Kidney (tissue), 14 donors: ENCODE measurements around the gene PCK2. TPM values are rescaled to one million over a fixed set of nuclear protein-coding genes. Genes with fewer than 3 reads are reported as not detected.

Source experiments
- DNase-seq, 5 donors: peaks; one replicate each; pipeline ENCODE4 v3.0.0-alpha.2; 2013 to 2020
- FAIRE-seq: peaks from 2 replicates; lab custom pipeline; 2012; peaks lifted over from hg19 to GRCh38; lab: Jason Lieb, UNC
- H3K27ac ChIP-seq, 2 donors: one replicate each; pipeline ENCODE4 v1.7.0; 2013; ENCODE audit warnings: low read depth in 2 of 2, low read length in 2 of 2, inconsistent platforms in 1 of 2
- H3K27me3 ChIP-seq: one replicate; pipeline ENCODE4 v1.7.1; 2013; ENCODE audit warnings: low read length, inconsistent platforms; ENCODE audit not compliant: control insufficient read depth, insufficient read depth
- H3K36me3 ChIP-seq, 3 donors: one replicate each; pipeline versions ENCODE4 v1.7.0 to v1.7.1; 2013; ENCODE audit warnings: low read length in 3 of 3, control low read depth in 1 of 3, inconsistent platforms in 1 of 3; ENCODE audit not compliant: insufficient read depth in 3 of 3, control insufficient read depth in 2 of 3
- H3K4me1 ChIP-seq, 3 donors: one replicate each; pipeline versions ENCODE4 v1.7.0 to v1.7.1; 2013; ENCODE audit warnings: low read length in 3 of 3, inconsistent platforms in 1 of 3, low read depth in 1 of 3; ENCODE audit not compliant: control insufficient read depth in 2 of 3, insufficient read depth in 2 of 3
- H3K4me3 ChIP-seq, 3 donors: one replicate each; pipeline versions ENCODE4 v1.7.0 to v1.8.1; 2013; ENCODE audit warnings: low read length in 3 of 3, control low read depth in 1 of 3, inconsistent platforms in 1 of 3
- H3K9ac ChIP-seq, 3 donors: one replicate each; pipeline versions ENCODE4 v1.7.0 to v1.7.1; 2013; ENCODE audit warnings: low read length in 3 of 3, control low read depth in 1 of 3, inconsistent platforms in 1 of 3
- H3K9me3 ChIP-seq, 3 donors: one replicate each; pipeline versions ENCODE4 v1.7.0 to v1.7.1; 2013; ENCODE audit warnings: low read length in 3 of 3, control low read depth in 1 of 3, inconsistent platforms in 1 of 3; ENCODE audit not compliant: control insufficient read depth in 2 of 3, insufficient read depth in 1 of 3
- intact Hi-C: fragments of 100-400 bp; cut with DNase I; formaldehyde crosslinking; loops from one replicate; pipeline ENCODE4 v1.11.1; 2022
- polyA plus RNA-seq: library from polyadenylated mRNA; stranded (reverse); fragments of 350-450 nt; fragmentation: Illumina TruSeq; extraction: RNeasy Lipid Tissue Mini Kit (QIAGEN cat#74804); gene quantifications from one replicate; pipeline ENCODE4 v1.2.3, GENCODE V29; 2014; ENCODE audit warnings: low read depth, low replicate concordance; ENCODE audit not compliant: insufficient read depth
- total RNA-seq: library from RNA; stranded (reverse); fragmentation: NEBNext Ultra II Directional; extraction: Animal tissue kit (Norgen Biotek cat#: 25700); gene quantifications from one replicate; pipeline ENCODE4 v1.2.1, GENCODE V29; 2021
- TF ChIP-seq, protein P1 (sequence below): IDR thresholded peaks from 3 replicates; pipeline ENCODE4 v1.5.1; 2012; ENCODE audit warnings: mild to moderate bottlenecking, moderate library complexity, borderline replicate concordance; ENCODE audit not compliant: insufficient read depth; ENCODE audit errors: extremely low read depth
- donor health status: control.
- donor health status: control.
- donor health status: control.
- donor health status: control.
- donor health status: control.
- donor health status: DM: yes; HTN: yes; CAD: no.
- donor health status: Normal renal cell carcinoma (clear cell type).

Gene PCK2
- total and polyA plus RNA-seq, 2 donors from 2014 or later = 36.1 to 140 TPM

DNA sequence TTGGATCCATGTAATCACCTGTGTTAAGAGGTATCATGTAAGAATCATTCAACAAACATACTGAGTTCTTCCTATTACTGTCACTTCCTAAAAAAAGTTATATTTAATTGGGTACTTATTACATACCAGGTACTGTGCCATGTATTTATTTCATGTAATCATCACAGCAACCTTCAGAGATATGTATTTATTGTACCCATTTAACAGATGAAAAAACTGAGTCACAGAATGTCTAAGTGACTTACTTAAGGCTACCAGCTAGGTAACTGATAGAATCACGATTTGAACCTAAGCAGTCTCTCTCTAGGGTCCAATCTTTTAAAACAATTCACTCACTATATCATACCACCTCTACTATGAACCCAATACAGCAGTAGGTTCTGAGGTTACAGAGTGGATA, 50.3 kb downstream of the PCK2 start:
- intact Hi-C loops = no loop called here
- peaks cover 2 to 35% (median 11%) of the 10 kb centered on the region in 3 donors for H3K4me1 ChIP-seq
- H3K9me3 ChIP-seq = no peaks in the 10 kb centered on the region
- no peak overlapping the region for H3K4me3 ChIP-seq
- DNase-seq (no peak), FAIRE-seq (no peak)
- H3K9ac ChIP-seq = peak overlapping the region in 1 of 3 donors; percentile 9
- H3K27ac ChIP-seq = no peak overlapping the region
- TF ChIP-seq, protein P1, sequence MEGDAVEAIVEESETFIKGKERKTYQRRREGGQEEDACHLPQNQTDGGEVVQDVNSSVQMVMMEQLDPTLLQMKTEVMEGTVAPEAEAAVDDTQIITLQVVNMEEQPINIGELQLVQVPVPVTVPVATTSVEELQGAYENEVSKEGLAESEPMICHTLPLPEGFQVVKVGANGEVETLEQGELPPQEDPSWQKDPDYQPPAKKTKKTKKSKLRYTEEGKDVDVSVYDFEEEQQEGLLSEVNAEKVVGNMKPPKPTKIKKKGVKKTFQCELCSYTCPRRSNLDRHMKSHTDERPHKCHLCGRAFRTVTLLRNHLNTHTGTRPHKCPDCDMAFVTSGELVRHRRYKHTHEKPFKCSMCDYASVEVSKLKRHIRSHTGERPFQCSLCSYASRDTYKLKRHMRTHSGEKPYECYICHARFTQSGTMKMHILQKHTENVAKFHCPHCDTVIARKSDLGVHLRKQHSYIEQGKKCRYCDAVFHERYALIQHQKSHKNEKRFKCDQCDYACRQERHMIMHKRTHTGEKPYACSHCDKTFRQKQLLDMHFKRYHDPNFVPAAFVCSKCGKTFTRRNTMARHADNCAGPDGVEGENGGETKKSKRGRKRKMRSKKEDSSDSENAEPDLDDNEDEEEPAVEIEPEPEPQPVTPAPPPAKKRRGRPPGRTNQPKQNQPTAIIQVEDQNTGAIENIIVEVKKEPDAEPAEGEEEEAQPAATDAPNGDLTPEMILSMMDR = no peak
- no peaks in the 10 kb centered on the region for H3K27me3 ChIP-seq
- peaks cover under 1 to 4% (median 3%) of the 10 kb centered on the region in 3 donors for H3K36me3 ChIP-seq

DNA sequence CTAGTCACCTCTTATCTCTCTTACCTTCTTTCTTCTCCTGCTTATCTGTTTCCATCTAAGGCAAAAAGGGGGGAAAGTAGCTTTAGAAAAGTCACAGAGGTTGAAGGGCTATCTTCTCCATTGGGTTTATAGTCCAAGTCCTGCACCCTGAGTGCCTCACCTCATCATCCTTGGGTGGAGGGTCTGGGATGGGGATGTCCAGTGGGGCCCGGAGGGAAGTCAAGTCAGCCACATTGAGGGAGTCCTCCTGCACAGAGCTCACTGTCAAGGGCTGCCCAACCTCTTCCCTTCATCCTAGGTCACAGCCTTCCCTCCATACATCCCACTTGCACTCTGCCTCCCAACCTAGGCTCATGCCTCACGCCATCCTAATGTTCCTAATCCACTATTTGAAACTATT, 51.1 kb downstream of the PCK2 start:
- Histone ChIP-seq H3K9me3 (no peaks in the 10 kb centered on the region), H3K27me3 (no peaks in the 10 kb centered on the region), H3K4me3 (peak overlapping the region in 1 of 3 donors; percentile 94), H3K36me3 (peaks cover 4 to 11% (median 10%) of the 10 kb centered on the region in 3 donors), H3K4me1 (peaks cover 2 to 32% (median 11%) of the 10 kb centered on the region in 3 donors), H3K27ac (no peak overlapping the region), H3K9ac (no peak overlapping the region)
- FAIRE-seq (no peak), DNase-seq (peak in 1 of 5 donors; percentile 18)
- intact Hi-C loops = no loop called here
- TF ChIP-seq, protein P1 = no peak

DNA sequence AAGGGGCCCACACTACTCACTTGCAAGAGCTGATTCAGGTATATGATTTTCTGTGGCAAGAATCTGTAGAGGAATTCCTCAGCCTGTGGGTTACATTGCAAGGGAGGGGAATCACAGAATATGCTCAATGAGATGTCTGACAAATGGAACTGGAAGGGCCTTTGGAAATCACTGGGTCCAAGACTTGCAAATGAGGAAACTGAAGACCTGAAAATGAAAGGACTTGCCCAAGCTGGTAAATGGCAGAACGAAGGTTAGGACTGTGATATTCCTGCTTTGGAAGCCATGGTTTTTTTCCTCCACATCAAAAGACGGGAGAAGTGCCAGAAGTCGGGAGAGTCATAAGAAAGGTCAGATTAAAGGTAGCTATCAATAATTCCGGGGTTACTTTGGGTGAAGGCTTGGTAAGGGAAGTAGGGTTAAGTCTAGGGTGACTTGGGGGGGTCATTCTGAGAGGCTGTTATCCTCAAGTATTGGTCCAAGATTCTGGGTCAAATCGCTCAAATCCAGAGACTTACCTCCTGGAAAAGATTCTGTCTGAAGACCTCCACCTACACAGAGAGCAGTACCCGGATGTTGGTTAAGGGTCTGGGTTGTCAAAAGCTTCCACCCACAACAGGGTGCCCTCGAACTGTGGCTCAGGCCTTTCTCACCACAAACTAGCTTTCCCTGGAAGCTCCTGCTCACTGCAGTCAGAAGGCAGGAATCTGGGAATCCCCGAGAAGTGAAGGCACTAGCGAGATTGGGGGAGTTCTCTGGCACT, 51.8 kb downstream of the PCK2 start:
- no peak for FAIRE-seq
- Histone ChIP-seq H3K4me3 (peak overlapping the region; percentile 84 to 94 (median 87)), H3K9me3 (no peaks in the 10 kb centered on the region), H3K9ac (peak overlapping the region; percentile 50 to 92 (median 72)), H3K27ac (peak overlapping the region; percentile 91 to 98), H3K36me3 (peaks cover 4 to 17% (median 15%) of the 10 kb centered on the region in 3 donors), H3K4me1 (peaks cover 2 to 29% (median 11%) of the 10 kb centered on the region in 3 donors), H3K27me3 (no peaks in the 10 kb centered on the region)
- DNase-seq = no peak
- TF ChIP-seq, protein P1 = no peak
- intact Hi-C loops = no loop called here
